GM11168 (cell line): ENCODE results near the gene SH3PXD2B.

Source experiments
- in situ Hi-C: fragments of 300-500 bp; cut with MboI; formaldehyde crosslinking; loops from one replicate; pipeline ENCODE4 v1.12.0; 2022; ENCODE audit warnings: low sequenced_read_pairs; ENCODE audit not compliant: unreplicated experiment

Gene SH3PXD2B

DNA sequence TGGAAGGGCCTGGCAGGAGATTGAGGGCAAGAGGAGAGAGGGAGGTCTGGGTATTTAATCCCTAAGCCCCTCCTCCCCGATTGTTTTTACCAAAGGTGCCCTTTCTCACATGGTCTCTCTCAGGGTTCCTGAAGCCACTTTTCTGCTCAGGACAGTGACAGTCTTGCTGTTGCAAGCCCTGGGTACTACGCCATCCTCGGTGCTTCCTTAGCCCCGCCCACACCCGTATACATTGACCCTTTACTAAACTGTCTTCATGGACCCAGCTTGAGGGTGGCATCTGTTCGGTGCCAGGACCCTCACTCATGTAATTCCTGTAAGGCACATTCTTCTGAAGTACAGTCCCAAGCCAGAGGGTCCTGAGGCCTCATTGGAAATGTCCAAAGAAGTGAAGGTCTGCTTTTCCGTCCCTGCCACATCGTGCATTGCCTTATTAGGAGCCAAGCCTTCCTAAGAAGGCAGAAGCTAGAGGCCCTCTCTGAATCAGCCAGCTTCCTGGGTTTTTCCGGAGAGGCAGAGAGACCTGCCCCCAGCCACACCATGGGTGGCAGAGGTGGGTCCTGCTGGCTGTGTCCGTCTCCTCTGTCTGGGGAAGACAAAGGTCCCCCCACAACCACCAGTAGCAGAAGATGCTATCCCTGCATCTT, 1.9 kb upstream of the SH3PXD2B start:
- in situ Hi-C loops, result no loop called here

GRCh38 chr5:172455511-172456061, 1.3 kb upstream of the SH3PXD2B start:
- in situ Hi-C loops, result no loop called here

GRCh38 chr5:172455087-172455381, 709 bp upstream of the SH3PXD2B start:
- in situ Hi-C loops, result no loop called here

GRCh38 chr5:172453986-172454357, 353 bp downstream of the SH3PXD2B start:
- in situ Hi-C loops, result no loop called here

GRCh38 chr5:172453206-172453985, 929 bp downstream of the SH3PXD2B start:
- in situ Hi-C loops, result no loop called here

GRCh38 chr5:172452398-172453205, 1.7 kb downstream of the SH3PXD2B start:
- in situ Hi-C loops, result no loop called here

DNA sequence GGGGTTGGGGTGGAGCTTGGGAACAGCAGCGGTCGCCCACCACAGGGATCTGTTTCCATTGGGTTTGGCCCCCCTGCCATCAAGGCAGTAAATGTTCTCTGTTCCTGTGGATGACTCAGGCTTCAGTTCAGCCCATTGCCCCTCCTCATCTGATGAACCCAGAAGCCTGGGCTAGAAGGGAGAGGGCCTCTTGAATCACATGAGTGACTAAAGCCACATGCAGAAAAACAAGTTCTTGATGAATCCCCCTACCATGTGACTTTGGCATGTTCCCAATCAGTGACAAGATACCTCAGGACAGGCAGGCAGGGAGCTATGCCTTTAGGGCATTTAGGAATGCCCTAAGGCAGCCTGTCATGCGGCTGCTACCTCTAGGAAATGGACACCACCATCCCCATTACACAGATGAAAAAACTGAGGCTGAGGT, 2.5 kb downstream of the SH3PXD2B start:
- in situ Hi-C loops, result no loop called here

- in situ Hi-C loops, result no loop called here
These were observed 3.2 kb downstream of the SH3PXD2B start for GRCh38 chr5:172450861-172451695.

GRCh38 chr5:172450453-172450852, 3.9 kb downstream of the SH3PXD2B start:
- in situ Hi-C loops, result no loop called here

- in situ Hi-C loops, result no loop called here
These were observed 5.3 kb downstream of the SH3PXD2B start for GRCh38 chr5:172448999-172449398.

DNA sequence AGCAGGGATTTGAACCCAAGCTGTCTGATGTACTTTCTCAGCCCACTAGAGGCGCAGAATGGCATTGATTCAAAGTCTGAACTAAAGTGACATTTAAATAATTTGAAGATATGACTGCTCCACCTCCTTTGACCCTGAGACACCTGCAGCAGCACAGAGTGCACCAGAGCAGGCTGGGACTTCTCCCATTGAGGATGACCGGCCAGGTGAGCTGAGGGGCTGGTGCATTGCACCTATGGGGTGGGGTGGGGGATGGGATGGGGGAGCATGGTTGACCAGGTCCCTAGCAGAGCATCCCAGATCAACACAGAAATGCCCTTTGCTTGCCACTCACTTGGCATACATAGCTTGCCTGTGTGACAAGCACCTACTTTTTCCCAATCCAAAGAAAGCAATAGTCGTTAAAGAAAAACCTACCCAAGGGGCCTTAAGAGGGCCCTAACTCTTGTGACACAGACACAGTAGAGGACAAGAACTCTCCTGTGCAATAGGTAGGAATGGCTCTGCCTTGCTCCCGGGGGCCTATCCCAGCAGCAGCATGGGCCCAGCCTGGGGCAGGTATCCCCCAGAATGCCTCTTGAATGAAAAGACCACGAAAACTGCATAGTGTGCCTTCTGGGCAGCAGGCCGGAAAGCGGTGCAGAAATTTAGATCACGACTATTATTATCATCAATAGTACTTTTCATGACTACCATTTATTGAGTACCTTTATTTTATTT, 6.5 kb downstream of the SH3PXD2B start:
- in situ Hi-C loops, result no loop called here

- in situ Hi-C loops, result no loop called here
These were observed 7.8 kb downstream of the SH3PXD2B start for GRCh38 chr5:172446336-172447051.

DNA sequence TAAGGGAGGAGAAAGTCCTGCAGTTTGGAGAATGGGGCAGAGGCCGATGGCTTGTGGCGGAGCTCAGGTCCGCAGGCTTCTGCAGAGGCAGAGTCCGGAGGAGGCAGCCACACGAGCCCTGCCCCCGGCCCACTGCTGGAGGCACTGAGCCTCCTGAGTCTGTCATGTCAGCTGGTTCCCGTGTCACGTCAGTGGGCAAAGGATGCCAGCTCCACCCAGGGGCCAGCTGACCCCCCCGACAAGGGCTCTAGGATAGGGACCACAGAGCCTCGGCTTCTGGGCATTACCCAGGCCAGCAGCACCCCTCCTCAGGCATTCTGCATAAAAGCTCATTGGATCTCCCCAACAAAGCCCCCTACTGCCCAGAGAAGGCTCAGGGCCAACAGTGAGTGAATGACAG, 8.5 kb downstream of the SH3PXD2B start:
- in situ Hi-C loops, result no loop called here

- in situ Hi-C loops, result no loop called here
These were observed 9.5 kb downstream of the SH3PXD2B start for GRCh38 chr5:172444626-172445365.

GRCh38 chr5:172444110-172444510, 10.2 kb downstream of the SH3PXD2B start:
- in situ Hi-C loops, result no loop called here

DNA sequence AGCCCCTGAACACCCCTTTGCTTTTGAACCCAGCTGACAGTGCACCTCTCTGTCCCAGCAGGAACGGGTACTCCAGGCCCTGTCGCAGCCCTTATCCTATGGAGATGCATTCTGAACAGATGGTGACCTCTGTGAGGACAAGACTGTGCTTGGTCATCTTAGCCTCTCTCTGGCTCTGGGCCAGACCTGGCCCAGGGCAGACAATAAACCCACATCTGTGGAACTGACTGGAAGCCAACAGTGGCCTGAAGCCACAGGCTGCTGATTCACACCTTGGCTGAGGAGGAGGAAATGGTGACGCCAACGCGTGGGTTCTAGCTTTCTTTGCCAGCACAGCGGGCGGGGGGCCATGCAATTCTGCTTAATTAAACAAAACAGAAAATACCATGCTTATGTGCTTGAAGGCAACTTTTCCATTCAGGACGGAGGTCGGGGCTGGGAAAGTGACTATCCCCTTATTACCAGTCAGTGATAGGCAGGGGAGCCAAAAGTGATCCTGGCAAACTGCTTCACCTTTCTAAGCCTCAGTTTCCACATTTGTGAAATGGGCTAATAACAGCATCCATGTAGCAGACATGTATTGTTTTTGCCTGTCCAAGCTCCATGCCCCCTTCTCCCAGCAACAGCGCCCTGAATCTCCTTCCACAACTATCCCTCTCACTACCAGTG, 10.8 kb downstream of the SH3PXD2B start:
- in situ Hi-C loops, result no loop called here

- in situ Hi-C loops, result no loop called here
These were observed 11.7 kb downstream of the SH3PXD2B start for GRCh38 chr5:172442592-172442991.
